Measurements from ENCODE around the gene SMARCA4.

DNA sequence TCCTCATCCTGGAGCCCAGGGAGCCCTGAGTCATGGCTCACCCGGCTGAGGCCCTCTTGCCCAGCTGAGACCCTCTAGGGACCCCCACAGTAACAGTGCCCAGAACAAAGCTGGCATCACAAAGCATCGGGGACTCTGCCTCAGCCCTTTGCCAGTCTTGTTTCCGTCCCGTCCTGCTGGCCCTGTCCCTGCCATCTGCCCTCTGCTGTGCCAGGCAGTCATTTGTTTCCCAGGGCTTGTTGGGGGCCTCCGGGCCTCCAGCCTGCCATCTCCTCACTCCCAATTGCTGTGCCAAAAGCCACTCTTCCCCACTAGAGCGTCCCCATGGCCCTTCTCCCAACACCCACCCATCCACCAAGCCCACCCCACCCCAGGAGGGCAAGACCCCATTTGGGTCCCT lies 64.2 kb downstream of the SMARCA4 start:
- TF ChIP-seq POLR2AphosphoS5 (IDR thresholded peaks at IDR 0.05; ENCODE audit: low read depth) (no peak), CTCF (conservative IDR thresholded peaks at IDR 0.05; ENCODE audit: low read depth in 2 of 2) (no peak)

Measured in GM23338 (cell line).